Measurements from ENCODE around the gene ANKRD29. TPM values are rescaled to one million over a fixed set of nuclear protein-coding genes. Genes with fewer than 3 reads are reported as not detected.
A peak's percentile ranks its signal among the peaks of the same experiment; 100 is the strongest.

Gene ANKRD29
- total RNA-seq, 1 experiment from 2014 or later = 2.4 TPM

GRCh38 chr18:23573626-23574431 is 88.9 kb downstream of the ANKRD29 start:
- TF ChIP-seq CTCF (IDR thresholded peaks at IDR 0.05; ENCODE audit: unreplicated experiment) = no peak
- Mint-ChIP-seq H3K4me3 (ENCODE audit: unreplicated experiment) (peak overlapping the region; percentile 57), H3K27ac (ENCODE audit: low read depth, unreplicated experiment) (peak overlapping the region; percentile 88), H3K27me3 (ENCODE audit: insufficient read depth, unreplicated experiment) (no peaks in the 10 kb centered on the region), H3K36me3 (ENCODE audit: insufficient read depth, unreplicated experiment) (peaks cover 47% of the 10 kb centered on the region), H3K4me1 (ENCODE audit: insufficient read depth, unreplicated experiment) (peaks cover 23% of the 10 kb centered on the region), H3K9me3 (ENCODE audit: unreplicated experiment) (no peaks in the 10 kb centered on the region)
- ChIA-PET POLR2A (interaction anchor here (0.6 to 2.4 kb wide), 7 partner anchors 7 to 324 kb away, joined by 3 to 35 read pairs (median 3); partner anchors contain the start of genes NPC1 and RIOK3), CTCF (interaction anchor here (1.1 to 2.4 kb wide), 2 partner anchors 11 to 57 kb away, joined by 3 to 9 read pairs; no protein-coding TSS in a partner anchor)
- intact Hi-C loops (cut with micrococcal nuclease) = no loop called here
- peak; percentile 80 for DNase-seq (ENCODE audit: unreplicated experiment)
- no TSS peak for BruUV-seq (replicated peaks)

- H3K27me3 Mint-ChIP-seq (ENCODE audit: insufficient read depth, unreplicated experiment) = no peaks in the 10 kb centered on the region
- DNase-seq (ENCODE audit: unreplicated experiment) = no peak
- no peak for TF ChIP-seq CTCF (IDR thresholded peaks at IDR 0.05; ENCODE audit: unreplicated experiment)
- no TSS peak for BruUV-seq (replicated peaks)
- peaks cover 16% of the 10 kb centered on the region for H3K4me1 Mint-ChIP-seq (ENCODE audit: insufficient read depth, unreplicated experiment)
- ChIA-PET POLR2A (interaction anchor here (0.6 to 1.3 kb wide), 2 partner anchors 13 to 15 kb away, joined by 3 read pairs; no protein-coding TSS in a partner anchor), CTCF (interaction anchor here (0.6 to 2.4 kb wide), 4 partner anchors 11 to 57 kb away, joined by 3 to 9 read pairs (median 3); no protein-coding TSS in a partner anchor)
- H3K36me3 Mint-ChIP-seq (ENCODE audit: insufficient read depth, unreplicated experiment) = peaks cover 55% of the 10 kb centered on the region
- intact Hi-C loops (cut with micrococcal nuclease) = no loop called here
- no peaks in the 10 kb centered on the region for H3K9me3 Mint-ChIP-seq (ENCODE audit: unreplicated experiment)
- no peak overlapping the region for H3K27ac Mint-ChIP-seq (ENCODE audit: low read depth, unreplicated experiment)
- H3K4me3 Mint-ChIP-seq (ENCODE audit: unreplicated experiment) = no peak overlapping the region
Measured at GRCh38 chr18:23573020-23573419, 89.7 kb downstream of the ANKRD29 start.

- intact Hi-C loops (cut with micrococcal nuclease) = no loop called here
- peaks cover 16% of the 10 kb centered on the region for H3K4me1 Mint-ChIP-seq (ENCODE audit: insufficient read depth, unreplicated experiment)
- no peak for TF ChIP-seq CTCF (IDR thresholded peaks at IDR 0.05; ENCODE audit: unreplicated experiment)
- CTCF ChIA-PET = interaction anchor here (0.6 to 2.4 kb wide), 3 partner anchors 12 to 57 kb away, joined by 3 to 9 read pairs (median 3); no protein-coding TSS in a partner anchor
- H3K27me3 Mint-ChIP-seq (ENCODE audit: insufficient read depth, unreplicated experiment) = no peaks in the 10 kb centered on the region
- POLR2A ChIA-PET = interaction anchor here (0.6 to 1.0 kb wide), 2 partner anchors 13 kb away, joined by 3 to 4 read pairs; no protein-coding TSS in a partner anchor
- peaks cover 59% of the 10 kb centered on the region for H3K36me3 Mint-ChIP-seq (ENCODE audit: insufficient read depth, unreplicated experiment)
- H3K4me3 Mint-ChIP-seq (ENCODE audit: unreplicated experiment) = no peak overlapping the region
- H3K9me3 Mint-ChIP-seq (ENCODE audit: unreplicated experiment) = no peaks in the 10 kb centered on the region
- BruUV-seq (replicated peaks) = no TSS peak
- H3K27ac Mint-ChIP-seq (ENCODE audit: low read depth, unreplicated experiment) = no peak overlapping the region
- no peak for DNase-seq (ENCODE audit: unreplicated experiment)
Measured at GRCh38 chr18:23572570-23572969, 90.1 kb downstream of the ANKRD29 start.

GRCh38 chr18:23572012-23572411 is 90.7 kb downstream of the ANKRD29 start:
- Mint-ChIP-seq H3K36me3 (ENCODE audit: insufficient read depth, unreplicated experiment) (peaks cover 65% of the 10 kb centered on the region), H3K27ac (ENCODE audit: low read depth, unreplicated experiment) (no peak overlapping the region), H3K4me3 (ENCODE audit: unreplicated experiment) (no peak overlapping the region)

More at GRCh38 chr18:23572012-23572411, 90.7 kb downstream of the ANKRD29 start:
- BruUV-seq (replicated peaks) = no TSS peak
- CTCF ChIA-PET = interaction anchor here (1.3 kb wide), 1 partner anchor 56 kb away, joined by 3 read pairs; no protein-coding TSS in a partner anchor
- intact Hi-C loops (cut with micrococcal nuclease) = no loop called here
- H3K27me3 Mint-ChIP-seq (ENCODE audit: insufficient read depth, unreplicated experiment) = no peaks in the 10 kb centered on the region
- peaks cover 16% of the 10 kb centered on the region for H3K4me1 Mint-ChIP-seq (ENCODE audit: insufficient read depth, unreplicated experiment)
- no peak for TF ChIP-seq CTCF (IDR thresholded peaks at IDR 0.05; ENCODE audit: unreplicated experiment)
- no peak for DNase-seq (ENCODE audit: unreplicated experiment)
- no peaks in the 10 kb centered on the region for H3K9me3 Mint-ChIP-seq (ENCODE audit: unreplicated experiment)
- POLR2A ChIA-PET = interaction anchor here (1.0 kb wide), 1 partner anchor 14 kb away, joined by 4 read pairs; no protein-coding TSS in a partner anchor

All from MCF 10A (cell line).